Measurements from ENCODE around the gene DIAPH1.

Gene DIAPH1

GRCh38 chr5:141618804-141619554 lies at the start of gene DIAPH1:
DIAPH1 (minus strand) TSS chr5:141619000; CDS start chr5:141618914, 86 bp downstream.
- peak; percentile 92 for DNase-seq

- DNase-seq = no peak
These were observed 47.5 kb upstream of the DIAPH1 start for GRCh38 chr5:141665995-141666940.

- peak; percentile 18 for DNase-seq
These were observed 46.1 kb upstream of the DIAPH1 start for GRCh38 chr5:141664733-141665461.

- DNase-seq = no peak
These were observed 44.7 kb upstream of the DIAPH1 start for GRCh38 chr5:141663506-141663905.

- DNase-seq = no peak
These were observed 43.2 kb upstream of the DIAPH1 start for GRCh38 chr5:141662028-141662427.

- DNase-seq = no peak
These were observed 39.2 kb upstream of the DIAPH1 start for GRCh38 chr5:141657937-141658545.

GRCh38 chr5:141657404-141657803 lies 38.6 kb upstream of the DIAPH1 start:
- no peak for DNase-seq

- DNase-seq = no peak
These were observed 37.6 kb upstream of the DIAPH1 start for GRCh38 chr5:141656396-141656795.

GRCh38 chr5:141655020-141655419 lies 36.2 kb upstream of the DIAPH1 start:
- no peak for DNase-seq

GRCh38 chr5:141654298-141654697 lies 35.5 kb upstream of the DIAPH1 start:
- no peak for DNase-seq

GRCh38 chr5:141651728-141652105 lies 32.9 kb upstream of the DIAPH1 start:
- DNase-seq = no peak

GRCh38 chr5:141650851-141651727 lies 32.3 kb upstream of the DIAPH1 start, which contains the start of gene FCHSD1:
FCHSD1 (minus strand) TSS chr5:141651418; CDS start chr5:141651368, 50 bp downstream.
- DNase-seq = peak; percentile 44

- no peak for DNase-seq
These were observed 31.2 kb upstream of the DIAPH1 start for GRCh38 chr5:141649972-141650371.

- DNase-seq = no peak
These were observed 30.4 kb upstream of the DIAPH1 start for GRCh38 chr5:141649056-141649688.

GRCh38 chr5:141647851-141648250 lies 29.1 kb upstream of the DIAPH1 start:
- no peak for DNase-seq

GRCh38 chr5:141647242-141647641 lies 28.4 kb upstream of the DIAPH1 start:
- no peak for DNase-seq

- DNase-seq = no peak
These were observed 27.2 kb upstream of the DIAPH1 start for GRCh38 chr5:141646026-141646425.

GRCh38 chr5:141641634-141642267 lies 23.0 kb upstream of the DIAPH1 start:
- DNase-seq = no peak

- no peak for DNase-seq
These were observed 21.9 kb upstream of the DIAPH1 start for GRCh38 chr5:141640698-141641097.

GRCh38 chr5:141640051-141640415 lies 21.2 kb upstream of the DIAPH1 start:
- DNase-seq = no peak
